ENCODE data around the gene PRC1.
"Not testable (repeated sequence)": the region's sequence is repeated elsewhere in the genome, so short reads cannot be mapped to it uniquely, and the experiment has no call there.

The PRC1 gene

DNA sequence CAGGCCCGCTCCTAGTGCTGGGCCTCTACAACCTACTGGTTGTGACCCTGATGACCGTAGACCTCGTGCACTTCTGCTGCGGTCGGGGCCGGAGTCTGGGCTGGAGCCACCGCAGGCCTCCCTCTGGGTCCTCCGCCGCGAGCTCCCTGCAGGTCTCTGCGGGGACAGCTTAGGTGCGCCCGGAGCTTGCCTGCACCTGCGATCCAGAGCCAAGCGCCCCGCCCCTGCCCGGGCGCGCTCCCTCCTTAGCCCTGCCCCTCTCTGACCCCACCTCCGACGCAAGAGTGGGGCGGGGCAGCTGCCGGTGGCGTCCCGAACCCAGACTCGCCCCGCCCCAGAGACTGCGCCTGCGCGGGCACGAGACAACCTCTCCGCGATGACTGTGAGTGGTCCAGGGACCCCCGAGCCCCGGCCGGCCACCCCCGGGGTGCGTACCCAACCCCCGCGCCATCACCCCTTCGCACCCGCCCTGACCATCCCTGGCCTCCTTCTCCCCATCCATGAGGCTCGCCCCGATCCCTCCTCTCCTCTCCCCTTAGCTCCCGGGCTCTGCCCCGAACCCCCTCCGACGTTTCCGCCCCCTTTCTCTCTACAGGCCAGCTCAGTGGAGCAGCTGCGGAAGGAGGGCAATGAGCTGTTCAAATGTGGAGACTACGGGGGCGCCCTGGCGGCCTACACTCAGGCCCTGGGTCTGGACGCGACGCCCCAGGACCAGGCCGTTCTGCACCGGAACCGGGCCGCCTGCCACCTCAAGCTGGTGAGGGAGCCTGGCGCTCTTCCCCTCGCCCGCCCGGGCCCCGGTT lies 59.2 kb downstream of the PRC1 start, which contains the start of gene UNC45A:
Gene UNC45A (plus strand): TSS at position 337 of the 803 bp plus-strand sequence. CDS start 40 bp downstream, at position 377.
- peak; percentile 91 to 95 (median 94) for DNase-seq (ENCODE audit: low read depth in 4 of 4, low spot score in 1 of 4)

DNA sequence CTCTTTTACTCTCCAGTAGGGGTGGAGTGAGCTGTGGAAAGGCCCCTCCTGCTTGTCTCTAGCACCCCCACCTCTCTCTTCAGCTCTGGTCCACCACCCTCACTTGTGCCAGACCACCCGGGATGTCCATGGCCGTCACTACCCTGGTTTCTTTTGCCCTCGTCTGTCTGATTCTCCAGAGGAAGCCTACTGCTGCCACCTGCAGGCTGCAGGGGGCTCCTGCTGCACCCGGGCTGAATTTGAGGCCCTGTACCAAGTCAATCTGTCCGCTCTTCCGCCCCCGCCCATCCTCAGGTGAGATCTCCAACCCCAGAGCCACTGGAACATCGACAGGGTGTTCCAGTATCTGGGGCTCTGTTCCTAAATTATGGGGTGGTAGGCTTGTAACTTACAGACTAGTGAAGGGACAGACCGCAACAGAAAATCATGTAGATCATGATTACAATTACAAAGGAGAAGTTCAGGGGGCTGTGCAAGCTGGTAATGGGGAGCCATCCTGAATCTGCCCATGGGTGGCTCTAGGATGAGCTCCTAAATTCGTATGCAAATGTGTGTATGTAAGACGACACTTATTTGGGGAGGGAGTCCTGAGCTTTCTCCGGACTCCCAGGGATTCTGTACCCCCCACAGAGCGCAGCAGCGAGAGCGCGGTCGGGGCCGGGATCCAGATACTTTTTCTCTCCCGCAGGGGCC lies 59.9 kb downstream of the PRC1 start:
- DNase-seq (ENCODE audit: low read depth in 4 of 4, low spot score in 1 of 4), result peak; percentile 62 to 88 (median 67)

DNA sequence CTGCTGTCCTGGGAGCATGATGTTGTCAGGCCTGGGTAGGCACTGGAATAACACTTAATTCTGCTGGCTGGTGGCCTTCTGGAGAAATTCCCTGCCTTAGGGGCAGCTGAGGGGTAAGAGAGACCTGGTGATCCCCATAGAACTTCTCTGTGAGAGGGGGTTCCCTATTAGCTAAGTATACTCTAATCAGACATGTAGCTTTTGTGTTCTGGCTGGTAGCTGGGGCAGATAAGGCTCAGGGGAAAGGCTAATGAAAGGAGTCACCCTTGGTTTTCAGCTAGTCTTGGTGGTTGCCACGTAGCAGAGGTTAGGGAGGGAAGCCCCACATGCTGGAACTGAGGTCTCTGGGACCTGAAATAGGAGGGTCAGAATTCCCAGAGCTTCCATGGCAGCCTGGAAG lies 61.0 kb downstream of the PRC1 start:
- DNase-seq (ENCODE audit: low read depth in 4 of 4, low spot score in 1 of 4), result no peak

DNA sequence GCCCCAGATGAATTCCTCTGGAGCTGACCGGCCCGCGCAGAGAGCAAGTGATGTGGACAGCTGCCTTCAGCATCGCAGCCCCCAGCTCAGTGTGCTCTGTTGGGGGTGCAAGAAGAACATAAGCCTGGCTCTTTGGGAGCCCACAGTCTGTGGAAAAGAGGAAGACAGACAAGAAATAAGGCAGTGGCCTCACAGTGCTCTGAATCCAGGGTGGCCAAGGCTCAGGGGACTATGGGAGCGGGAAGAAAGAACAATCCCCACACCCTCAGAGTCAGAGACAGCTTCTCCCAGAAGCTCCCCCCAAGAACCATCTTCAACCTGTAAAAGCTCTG lies 61.7 kb downstream of the PRC1 start:
- no peak for DNase-seq (ENCODE audit: low read depth in 4 of 4, low spot score in 1 of 4)

DNA sequence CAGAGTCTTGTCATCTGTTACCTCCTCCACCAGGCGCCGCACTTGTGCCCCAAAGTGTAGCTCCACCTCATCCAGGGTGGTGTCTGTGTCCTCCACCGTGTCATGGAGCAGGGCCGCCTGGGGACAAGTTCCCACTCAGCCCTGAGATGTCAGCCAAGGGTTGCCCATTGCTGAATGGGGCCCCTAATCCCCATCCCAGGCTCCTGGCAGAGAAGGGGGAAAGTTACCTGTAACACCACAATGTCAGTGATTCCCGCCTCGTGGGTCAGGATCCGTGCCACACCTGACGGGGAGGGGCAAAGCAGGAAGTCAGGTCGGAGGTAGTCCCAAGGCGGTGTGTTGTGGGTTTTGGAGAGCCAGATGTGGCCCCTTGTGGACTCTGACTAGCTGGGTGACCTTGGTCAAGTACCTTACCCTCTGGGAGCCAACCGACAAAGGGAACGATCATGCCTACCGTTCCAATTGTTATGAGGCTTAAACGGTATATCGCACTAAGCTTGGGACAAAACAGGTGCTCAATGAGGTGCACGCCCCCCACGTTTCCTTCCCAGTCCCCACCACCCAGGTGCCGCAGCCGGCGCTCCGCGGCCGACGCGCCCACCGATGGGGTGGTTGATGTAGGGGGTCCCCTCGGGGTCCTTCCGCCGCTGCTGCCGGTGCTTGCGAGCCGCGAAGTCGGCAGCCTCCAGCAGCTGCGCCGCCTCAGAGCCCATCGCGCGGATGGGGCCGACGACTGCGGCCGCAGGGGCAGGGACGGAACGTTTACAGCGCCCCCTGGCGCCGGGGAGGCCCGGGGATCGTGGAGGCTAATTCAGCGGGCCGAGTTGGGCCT lies 62.3 kb downstream of the PRC1 start, which contains the start of gene HDDC3:
Gene HDDC3 (minus strand): TSS at position 722 of the 832 bp plus-strand sequence. CDS start 9 bp downstream, at position 713.
- DNase-seq (ENCODE audit: low read depth in 4 of 4, low spot score in 1 of 4), result peak; percentile 86 to 94 (median 86)

DNA sequence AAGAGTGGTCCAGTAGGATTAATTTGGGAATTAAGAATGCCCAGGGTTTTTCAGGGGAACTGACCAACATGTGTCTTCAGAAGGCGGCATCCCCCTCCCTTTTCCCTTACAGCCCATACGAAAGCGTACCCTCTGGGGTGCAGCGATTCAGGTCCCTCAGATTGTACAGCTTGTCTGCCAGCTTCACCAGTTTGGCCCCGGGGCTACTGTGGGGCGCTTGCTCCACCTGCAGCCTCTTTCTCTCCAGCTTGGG lies 62.8 kb downstream of the PRC1 start:
- no peak for DNase-seq (ENCODE audit: low read depth in 4 of 4, low spot score in 1 of 4)

DNA sequence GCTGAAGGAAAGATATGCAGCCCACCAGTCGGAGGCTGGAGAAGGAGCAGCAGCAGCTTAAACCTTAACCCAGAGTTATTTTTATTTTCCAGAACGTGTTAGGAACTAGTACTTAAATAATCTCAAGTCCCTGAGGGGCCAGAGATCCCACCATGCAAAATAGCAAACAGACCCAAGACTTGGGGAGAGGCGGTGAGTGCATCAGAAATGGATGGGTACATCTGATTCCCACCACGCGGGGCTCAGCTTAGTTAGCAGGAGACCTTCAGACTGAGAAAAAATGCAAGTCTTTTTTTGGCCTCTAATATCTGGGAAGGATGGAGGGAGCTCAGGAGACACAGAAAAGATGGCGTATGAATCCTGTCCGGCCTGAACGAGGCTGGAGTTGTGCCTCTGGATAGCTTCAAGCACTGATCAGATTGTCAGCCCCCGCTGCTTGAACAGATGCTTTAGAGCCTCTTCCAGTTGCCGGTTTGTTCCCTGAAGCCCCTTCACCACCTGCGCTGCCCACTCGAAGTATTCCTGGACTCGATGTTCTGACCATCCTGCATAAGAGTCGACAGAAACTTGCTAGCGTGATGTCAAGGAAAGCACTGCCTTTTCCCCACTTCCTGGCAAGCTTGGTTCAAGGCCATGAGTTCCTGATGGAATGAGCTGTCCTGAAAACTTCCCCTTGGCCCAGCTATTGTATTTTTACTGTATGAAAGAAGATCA lies 63.3 kb downstream of the PRC1 start:
- no peak for DNase-seq (ENCODE audit: low read depth in 4 of 4, low spot score in 1 of 4)

DNA sequence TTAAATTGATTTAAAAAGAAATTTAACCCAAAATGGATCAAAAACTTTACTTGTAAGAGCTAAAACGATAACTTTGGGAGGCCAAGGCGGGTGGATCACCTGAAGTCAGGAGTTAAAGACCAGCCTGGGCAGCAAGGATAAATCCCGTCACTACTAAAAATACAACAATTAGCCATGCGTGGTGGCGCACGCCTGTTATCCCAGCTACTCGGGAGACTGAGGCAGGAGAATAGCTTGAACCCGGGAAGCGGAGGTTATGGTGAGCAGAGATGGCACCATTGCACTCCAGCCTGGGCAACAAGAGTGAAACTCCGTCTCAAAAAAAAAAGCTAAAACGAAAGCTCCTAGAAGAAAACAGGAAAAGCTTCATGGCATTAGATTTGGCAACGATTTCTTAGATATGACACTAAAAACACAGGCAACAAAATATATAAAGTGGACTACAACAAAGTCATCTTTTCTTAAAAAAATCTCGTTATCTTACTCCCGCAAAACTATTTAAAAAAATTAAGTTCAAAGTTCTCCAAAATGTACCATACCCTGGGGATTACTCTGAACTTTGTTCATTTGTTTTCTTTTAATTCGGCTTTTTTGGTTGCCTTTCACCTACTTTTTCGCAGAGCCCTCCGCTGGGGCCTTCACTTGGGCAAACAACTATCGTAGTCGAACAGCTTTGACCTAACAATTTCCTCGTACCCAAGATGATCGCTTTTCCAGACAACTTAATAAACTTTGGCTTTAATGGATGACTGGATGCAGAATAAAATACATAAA lies 64.9 kb downstream of the PRC1 start:
- DNase-seq (ENCODE audit: low read depth in 4 of 4, low spot score in 1 of 4), result no peak

DNA sequence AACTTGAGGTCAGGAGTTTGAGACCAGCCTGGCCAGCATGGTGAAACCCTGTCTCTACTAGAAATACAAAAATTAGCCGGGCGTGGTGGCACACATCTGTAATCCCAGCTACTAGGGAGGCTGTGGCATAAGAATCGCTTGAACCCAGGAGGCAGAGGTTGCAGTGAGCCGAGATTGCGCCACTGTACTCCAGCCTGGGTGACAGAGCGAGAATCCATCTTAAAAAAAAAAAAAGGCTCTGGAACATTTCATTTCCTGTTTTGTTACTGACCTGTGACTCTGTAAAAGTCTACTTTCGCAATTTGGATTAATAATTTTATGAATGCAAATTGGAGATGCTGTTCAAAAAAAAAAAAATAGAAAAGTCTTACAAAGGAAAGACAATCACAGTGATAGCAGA lies 66.2 kb downstream of the PRC1 start:
- DNase-seq (ENCODE audit: low read depth in 4 of 4, low spot score in 1 of 4), result not testable (repeated sequence)

DNA sequence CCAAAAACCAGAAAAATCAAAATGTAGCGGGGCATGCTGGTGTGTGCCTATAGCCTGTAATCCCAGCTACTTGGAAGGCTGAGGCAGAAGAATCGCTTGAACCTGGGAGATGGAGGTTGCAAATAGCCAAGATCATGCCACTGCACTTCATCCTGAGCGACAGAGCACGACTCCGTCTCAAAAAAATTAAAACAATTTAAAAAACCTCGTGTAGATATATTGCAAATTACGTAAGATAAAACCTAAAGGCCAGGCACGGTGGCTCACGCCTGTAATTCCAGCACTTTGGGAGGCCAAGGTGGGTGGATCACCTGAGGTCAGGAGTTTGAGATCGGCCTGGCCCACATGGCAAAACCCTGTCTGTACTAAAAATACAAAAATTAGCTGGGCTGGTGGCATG lies 67.6 kb downstream of the PRC1 start:
- DNase-seq (ENCODE audit: low read depth in 4 of 4, low spot score in 1 of 4), result not testable (repeated sequence)

DNA sequence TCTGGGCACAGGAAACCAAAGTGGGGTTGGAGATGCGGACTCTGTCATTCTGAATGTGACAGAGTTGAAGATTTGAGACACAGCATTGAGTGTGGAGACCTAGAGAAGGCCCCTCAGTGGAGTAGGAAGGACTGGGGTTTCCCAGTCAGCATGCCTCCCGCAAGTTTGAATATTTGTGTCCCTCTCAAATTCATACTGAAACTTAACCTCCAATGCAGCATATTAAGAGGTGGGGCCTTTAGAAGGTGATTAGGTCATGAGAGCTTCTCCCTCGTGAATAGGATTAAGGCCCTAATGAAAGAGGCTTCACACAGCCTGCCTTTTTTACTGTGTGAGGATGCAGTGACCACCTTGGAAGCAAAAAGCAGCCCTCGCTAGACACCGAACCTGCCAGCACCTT lies 70.0 kb downstream of the PRC1 start:
- DNase-seq (ENCODE audit: low read depth in 4 of 4, low spot score in 1 of 4), result no peak

DNA sequence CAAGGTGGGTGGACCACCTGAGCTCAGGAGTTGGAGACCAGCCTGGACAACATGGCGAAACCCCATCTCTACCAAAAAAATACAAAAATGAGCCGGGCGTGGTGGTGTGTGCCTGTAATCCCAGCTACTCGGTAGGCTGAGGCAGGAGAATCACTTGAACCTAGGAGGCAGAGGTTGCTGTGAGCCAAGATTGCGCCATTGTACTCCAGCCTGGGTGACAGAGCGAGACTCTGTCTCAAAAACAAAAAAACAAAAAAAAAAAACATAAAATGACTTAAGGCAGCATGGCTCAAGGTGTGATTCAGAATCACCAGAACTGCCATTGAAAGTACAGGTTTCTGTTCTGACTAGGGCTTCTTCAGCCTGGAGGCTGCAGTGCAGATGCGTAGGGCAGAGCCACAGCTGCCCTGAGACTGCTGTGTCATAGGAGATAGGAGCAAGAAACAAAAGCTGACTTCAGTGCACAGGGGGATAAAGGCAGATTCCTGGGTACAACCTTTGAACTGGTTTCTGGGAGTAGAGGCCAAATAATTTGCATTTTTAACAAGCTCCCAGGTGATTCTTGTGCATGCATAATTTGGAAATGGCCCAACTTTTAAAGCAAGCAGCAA lies 71.5 kb downstream of the PRC1 start:
- not testable (repeated sequence) for DNase-seq (ENCODE audit: low read depth in 4 of 4, low spot score in 1 of 4)

DNA sequence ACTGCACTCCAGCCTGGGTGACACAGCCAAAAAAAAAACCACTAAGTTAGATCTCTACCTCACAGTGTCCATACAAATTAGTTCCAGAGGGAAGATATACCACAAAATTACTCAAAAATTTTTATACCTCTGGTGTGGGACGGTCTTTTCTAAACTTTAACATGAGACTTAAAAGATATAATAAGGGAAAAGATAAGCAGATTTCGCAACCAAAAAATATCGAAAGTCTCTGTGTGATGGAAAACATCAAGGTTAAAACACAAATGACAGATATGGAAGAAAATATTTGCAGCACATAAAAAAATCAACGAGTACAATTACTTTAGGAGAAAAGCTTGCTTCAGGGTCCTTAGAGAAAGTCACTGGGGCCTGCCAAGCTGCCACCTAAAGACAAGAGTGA lies 72.4 kb downstream of the PRC1 start:
- DNase-seq (ENCODE audit: low read depth in 4 of 4, low spot score in 1 of 4), result no peak

DNA sequence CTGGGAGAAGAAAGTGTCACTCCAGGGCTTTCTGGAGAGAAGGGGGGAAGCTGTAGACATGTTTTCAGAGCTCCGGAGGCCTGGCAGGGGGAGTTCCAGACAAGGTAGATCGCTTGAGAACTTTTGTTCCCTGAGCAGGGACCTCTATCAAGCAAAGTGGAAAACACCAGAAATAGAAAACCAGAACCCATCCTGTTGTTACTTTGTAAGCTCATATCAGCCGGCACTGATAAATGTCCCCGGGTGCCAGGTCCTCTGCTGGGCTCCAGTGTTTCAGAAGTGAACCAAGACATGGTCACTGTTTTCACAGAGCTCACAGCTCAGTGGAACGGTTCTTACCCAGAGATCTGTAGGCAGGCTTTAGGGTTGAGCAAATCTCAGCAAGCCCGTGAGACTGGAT lies 75.5 kb downstream of the PRC1 start:
- no peak for DNase-seq (ENCODE audit: low read depth in 4 of 4, low spot score in 1 of 4)

DNA sequence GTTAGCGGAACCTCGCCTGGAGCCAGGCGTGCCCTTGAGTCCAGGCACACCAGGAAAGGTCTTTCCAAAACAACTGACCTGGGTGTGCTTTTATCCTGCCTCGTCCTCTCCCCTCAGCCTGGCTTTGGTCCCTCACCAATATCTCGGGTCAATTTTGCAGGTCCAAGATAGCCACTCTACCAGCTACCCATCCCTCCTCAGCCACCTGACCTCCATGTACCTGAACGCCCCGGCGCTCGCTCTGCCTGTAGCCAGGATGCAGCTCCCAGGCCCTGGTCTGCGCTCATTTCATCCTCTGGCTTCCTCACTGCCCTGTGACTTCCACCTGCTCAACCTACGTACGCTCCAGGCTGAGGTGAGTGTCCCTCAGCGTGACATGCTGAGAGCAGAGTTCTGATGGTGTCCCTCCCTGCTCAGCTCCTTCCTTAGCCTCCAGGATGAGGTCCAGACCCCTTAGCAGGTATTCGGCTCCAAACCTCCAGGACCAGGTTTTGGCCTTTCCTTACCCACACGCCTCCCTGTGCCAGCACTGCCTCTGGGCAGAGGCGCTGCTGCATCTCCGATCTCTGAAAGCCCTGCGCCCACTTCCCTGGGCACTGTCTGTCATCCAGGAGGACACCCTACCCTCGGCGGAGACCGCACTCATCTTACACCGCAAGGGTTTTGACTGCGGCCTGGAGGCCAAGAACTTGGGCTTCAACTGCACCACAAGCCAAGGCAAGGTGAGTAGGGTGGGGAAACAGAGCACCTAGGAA lies 76.1 kb downstream of the PRC1 start:
- DNase-seq (ENCODE audit: low read depth in 4 of 4, low spot score in 1 of 4), result no peak

DNA sequence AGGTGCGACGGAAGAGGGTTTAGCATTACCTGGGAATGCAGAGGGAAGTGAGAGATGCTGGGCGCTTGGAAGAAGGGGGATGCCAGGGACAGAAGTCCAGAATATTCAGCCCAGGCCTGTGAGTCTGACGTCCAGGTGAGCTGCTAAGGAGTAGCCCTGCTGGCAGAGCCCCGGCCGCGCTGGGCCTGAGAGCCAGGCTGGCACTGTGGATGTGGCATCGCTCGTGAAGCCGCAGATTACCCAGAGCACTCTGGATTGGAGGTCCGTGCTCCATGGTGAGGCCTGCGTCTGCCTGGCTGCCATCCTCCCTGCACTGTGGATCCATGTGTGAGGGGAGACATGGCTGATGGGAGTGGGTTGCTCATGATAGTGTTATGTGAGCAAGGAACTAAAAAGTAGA lies 76.8 kb downstream of the PRC1 start:
- no peak for DNase-seq (ENCODE audit: low read depth in 4 of 4, low spot score in 1 of 4)

DNA sequence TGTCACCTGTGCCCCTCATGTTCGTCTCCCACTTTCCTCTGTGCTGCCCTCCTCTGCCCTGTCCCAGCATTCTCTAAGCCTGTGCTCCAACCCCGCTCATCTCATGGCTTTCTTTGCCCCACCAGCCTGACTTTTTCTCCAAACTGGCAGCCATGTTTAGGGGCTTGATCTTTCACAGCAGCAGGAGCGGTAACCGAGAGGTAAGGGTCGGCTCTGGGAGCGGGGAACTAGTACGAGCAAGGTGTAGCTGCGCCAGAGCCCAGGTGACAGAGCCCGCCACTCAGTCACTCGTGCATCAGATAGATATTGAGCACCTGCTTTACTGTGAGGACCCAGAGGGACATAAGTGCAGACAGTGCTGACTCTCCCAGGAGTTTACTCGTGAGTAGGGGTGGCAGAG lies 77.9 kb downstream of the PRC1 start:
- no peak for DNase-seq (ENCODE audit: low read depth in 4 of 4, low spot score in 1 of 4)
